ENCODE measurements around the gene ACSF2.

Gene ACSF2

GRCh38 chr17:50511058-50511457 is 85.0 kb downstream of the ACSF2 start:
- Mint-ChIP-seq H3K27me3 (peaks cover 7% of the 10 kb centered on the region), H3K4me1 (peaks cover 12% of the 10 kb centered on the region), H3K9me3 (no peaks in the 10 kb centered on the region), H3K36me3 (no peaks in the 10 kb centered on the region), H3K27ac (no peak overlapping the region), H3K4me3 (no peak overlapping the region)
- ATAC-seq (ENCODE audit: low read depth) (peak; percentile 21), DNase-seq (ENCODE audit: low spot score in 2 of 2) (no peak)

DNA sequence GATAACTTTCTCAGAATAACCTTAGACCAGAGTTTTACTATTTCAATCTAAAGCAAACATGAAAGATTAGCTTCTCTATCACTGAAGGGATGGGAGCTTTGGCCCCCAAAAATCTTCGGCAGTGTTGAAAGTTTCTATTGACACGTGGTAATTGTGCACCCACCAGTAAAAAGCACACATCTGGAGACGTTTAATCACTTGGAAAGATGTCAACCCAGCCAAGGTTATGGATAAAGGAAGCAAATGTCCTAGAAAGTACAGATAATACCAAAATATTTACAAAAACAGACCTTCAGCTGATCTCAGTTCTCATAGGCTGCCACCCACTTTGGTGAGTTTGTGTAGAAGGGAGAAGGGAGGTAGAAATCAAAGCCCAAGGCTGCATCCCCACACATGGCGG is 87.5 kb downstream of the ACSF2 start:
- no peak overlapping the region for H3K27ac Mint-ChIP-seq
- no peak for DNase-seq (ENCODE audit: low spot score in 2 of 2)
- ATAC-seq (ENCODE audit: low read depth): no peak
- peaks cover 10% of the 10 kb centered on the region for H3K4me1 Mint-ChIP-seq
- no peaks in the 10 kb centered on the region for H3K9me3 Mint-ChIP-seq
- H3K36me3 Mint-ChIP-seq: no peaks in the 10 kb centered on the region
- peaks cover 7% of the 10 kb centered on the region for H3K27me3 Mint-ChIP-seq
- no peak overlapping the region for H3K4me3 Mint-ChIP-seq

GRCh38 chr17:50514388-50514787 is 88.4 kb downstream of the ACSF2 start:
- ATAC-seq (ENCODE audit: low read depth) (no peak), DNase-seq (ENCODE audit: low spot score in 2 of 2) (no peak)
- Mint-ChIP-seq H3K27me3 (peaks cover 7% of the 10 kb centered on the region), H3K27ac (no peak overlapping the region), H3K4me3 (no peak overlapping the region), H3K9me3 (no peaks in the 10 kb centered on the region), H3K36me3 (no peaks in the 10 kb centered on the region), H3K4me1 (peaks cover 5% of the 10 kb centered on the region)

DNA sequence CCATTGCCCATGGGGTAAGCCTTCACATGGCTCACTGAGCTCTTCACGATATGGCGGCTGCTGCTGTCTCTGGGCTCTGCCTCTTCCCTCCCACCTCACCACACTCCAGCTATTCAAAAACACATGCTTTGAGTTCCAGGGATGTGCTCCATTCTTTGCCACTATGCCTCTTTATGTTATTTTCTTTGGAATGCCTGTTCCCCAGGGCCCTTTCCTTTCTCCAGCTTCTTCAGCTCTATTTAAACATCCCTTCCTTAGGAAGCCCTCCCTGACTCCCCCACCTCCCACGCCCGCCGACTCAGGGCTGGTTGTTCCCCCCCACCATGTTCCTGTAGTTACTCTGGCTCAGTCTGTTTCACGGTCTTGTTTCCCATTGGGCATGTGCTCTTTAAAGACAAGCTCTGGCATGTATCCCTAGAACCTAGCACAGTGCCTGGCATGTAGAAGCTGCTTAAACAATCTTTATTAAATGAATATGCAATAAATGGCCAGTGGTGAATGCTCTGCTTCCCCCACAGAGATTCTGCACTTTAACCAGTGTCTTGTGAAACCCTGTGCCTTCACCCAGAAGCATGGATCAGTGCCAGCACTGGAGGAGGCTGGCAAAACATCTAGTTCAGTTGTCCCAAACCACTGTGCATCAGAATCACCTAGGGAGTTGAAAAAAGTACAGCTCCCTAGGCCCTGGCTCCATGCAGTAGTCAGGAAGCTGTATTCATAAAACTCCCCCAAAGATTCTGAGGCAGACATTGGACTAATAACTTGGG is 89.1 kb downstream of the ACSF2 start:
- Mint-ChIP-seq H3K4me3 (no peak overlapping the region), H3K27me3 (peaks cover 7% of the 10 kb centered on the region), H3K27ac (no peak overlapping the region), H3K4me1 (peaks cover 5% of the 10 kb centered on the region), H3K9me3 (no peaks in the 10 kb centered on the region), H3K36me3 (no peaks in the 10 kb centered on the region)
- DNase-seq (ENCODE audit: low spot score in 2 of 2) (no peak), ATAC-seq (ENCODE audit: low read depth) (no peak)

DNA sequence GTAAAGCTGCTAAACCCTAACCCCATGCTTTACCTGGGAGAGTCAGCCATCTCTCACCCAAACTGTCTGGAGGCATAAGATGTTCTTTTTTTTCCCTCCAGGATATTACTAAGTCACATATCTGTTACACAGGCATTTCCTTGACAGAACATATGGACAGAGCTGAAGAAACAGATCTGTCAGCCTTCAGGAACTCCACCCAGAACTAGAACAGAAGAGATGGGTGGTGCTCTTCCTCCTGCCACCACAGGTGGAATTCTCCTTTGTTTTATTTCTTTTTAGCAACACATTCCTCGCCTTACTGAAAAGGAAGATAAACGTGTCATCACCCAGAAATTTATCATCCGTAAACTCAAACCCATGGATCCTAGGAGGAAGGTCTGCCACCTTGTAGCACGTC is 91.0 kb downstream of the ACSF2 start:
- Mint-ChIP-seq H3K27ac (no peak overlapping the region), H3K4me3 (no peak overlapping the region), H3K4me1 (no peaks in the 10 kb centered on the region), H3K36me3 (no peaks in the 10 kb centered on the region), H3K9me3 (no peaks in the 10 kb centered on the region), H3K27me3 (peaks cover 5% of the 10 kb centered on the region)
- DNase-seq (ENCODE audit: low spot score in 2 of 2) (no peak), ATAC-seq (ENCODE audit: low read depth) (no peak)

DNA sequence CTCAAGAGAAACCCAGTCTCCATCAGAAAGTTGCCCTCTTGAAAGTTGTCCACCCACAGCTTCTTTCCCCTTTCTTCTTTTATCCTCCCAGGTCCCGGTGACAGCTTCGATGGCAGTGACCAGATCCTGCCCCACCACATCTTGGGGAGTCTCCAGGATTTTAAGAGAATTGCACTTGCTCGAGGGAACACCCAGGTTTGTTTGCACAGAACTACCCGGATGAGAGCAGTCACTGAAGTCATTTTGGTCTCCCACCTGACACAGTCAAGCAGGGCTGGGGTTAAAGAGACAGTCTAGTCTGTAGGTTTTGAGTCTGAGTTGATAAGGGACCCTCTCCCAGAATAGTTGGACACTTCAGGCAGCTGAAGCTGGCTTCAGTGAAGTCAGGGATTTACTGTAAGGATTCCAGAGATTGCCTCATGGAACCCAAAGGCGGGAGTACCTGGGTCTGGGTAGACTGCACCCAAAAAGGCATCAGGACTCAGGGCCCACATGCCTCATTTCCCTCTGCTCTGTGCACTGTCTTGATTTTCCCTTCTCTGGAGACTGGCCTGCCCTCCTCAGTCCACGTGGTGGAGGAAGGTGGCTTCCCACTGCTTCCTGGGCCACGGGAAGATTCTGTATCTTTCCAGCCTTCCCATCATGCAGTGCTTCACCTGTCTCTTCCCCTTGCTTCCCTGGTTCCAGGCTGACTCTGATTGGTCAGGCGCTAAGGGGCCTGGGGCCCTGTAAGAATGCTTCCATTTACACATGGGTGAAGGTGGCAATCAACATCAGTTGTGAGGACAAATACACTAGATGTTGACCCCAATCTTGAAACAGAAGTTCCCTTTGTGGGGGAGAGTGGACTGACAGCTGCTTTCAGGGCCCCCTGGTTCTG is 91.7 kb downstream of the ACSF2 start:
- Mint-ChIP-seq H3K36me3 (no peaks in the 10 kb centered on the region), H3K27ac (no peak overlapping the region), H3K27me3 (peaks cover 1% of the 10 kb centered on the region), H3K4me1 (no peaks in the 10 kb centered on the region), H3K9me3 (no peaks in the 10 kb centered on the region), H3K4me3 (no peak overlapping the region)
- ATAC-seq (ENCODE audit: low read depth): no peak
- no peak for DNase-seq (ENCODE audit: low spot score in 2 of 2)

- no peak for DNase-seq (ENCODE audit: low spot score in 2 of 2)
- no peak for ATAC-seq (ENCODE audit: low read depth)
- Mint-ChIP-seq H3K27me3 (peaks cover 1% of the 10 kb centered on the region), H3K9me3 (no peaks in the 10 kb centered on the region), H3K4me1 (no peaks in the 10 kb centered on the region), H3K36me3 (no peaks in the 10 kb centered on the region), H3K4me3 (no peak overlapping the region), H3K27ac (no peak overlapping the region)
Observed at GRCh38 chr17:50518384-50519023, 92.5 kb downstream of the ACSF2 start.

GRCh38 chr17:50519141-50519834 is 93.3 kb downstream of the ACSF2 start:
- DNase-seq (ENCODE audit: low spot score in 2 of 2) (no peak), ATAC-seq (ENCODE audit: low read depth) (no peak)
- no peak overlapping the region for H3K27ac Mint-ChIP-seq
- no peaks in the 10 kb centered on the region for H3K4me1 Mint-ChIP-seq
- no peaks in the 10 kb centered on the region for H3K9me3 Mint-ChIP-seq
- H3K27me3 Mint-ChIP-seq: peaks cover 1% of the 10 kb centered on the region
- H3K36me3 Mint-ChIP-seq: no peaks in the 10 kb centered on the region
- no peak overlapping the region for H3K4me3 Mint-ChIP-seq

- H3K4me1 Mint-ChIP-seq: no peaks in the 10 kb centered on the region
- no peak overlapping the region for H3K27ac Mint-ChIP-seq
Observed at GRCh38 chr17:50520483-50520882, 94.5 kb downstream of the ACSF2 start.

GRCh38 chr17:50521514-50521913 is 95.5 kb downstream of the ACSF2 start:
- ATAC-seq (ENCODE audit: low read depth) (no peak), DNase-seq (ENCODE audit: low spot score in 2 of 2) (no peak)
- Mint-ChIP-seq H3K27ac (no peak overlapping the region), H3K27me3 (peaks cover 1% of the 10 kb centered on the region), H3K4me3 (no peak overlapping the region), H3K9me3 (no peaks in the 10 kb centered on the region), H3K4me1 (no peaks in the 10 kb centered on the region), H3K36me3 (no peaks in the 10 kb centered on the region)

More at GRCh38 chr17:50520483-50520882, 94.5 kb downstream of the ACSF2 start:
- Mint-ChIP-seq H3K27me3 (peaks cover 1% of the 10 kb centered on the region), H3K9me3 (no peaks in the 10 kb centered on the region), H3K36me3 (no peaks in the 10 kb centered on the region), H3K4me3 (no peak overlapping the region)
- DNase-seq (ENCODE audit: low spot score in 2 of 2) (no peak), ATAC-seq (ENCODE audit: low read depth) (no peak)

- Mint-ChIP-seq H3K9me3 (no peaks in the 10 kb centered on the region), H3K4me3 (no peak overlapping the region), H3K27ac (no peak overlapping the region), H3K36me3 (no peaks in the 10 kb centered on the region), H3K4me1 (no peaks in the 10 kb centered on the region), H3K27me3 (peaks cover 1% of the 10 kb centered on the region)
- ATAC-seq (ENCODE audit: low read depth) (no peak), DNase-seq (ENCODE audit: low spot score in 2 of 2) (no peak)
Observed at GRCh38 chr17:50522766-50523165, 96.7 kb downstream of the ACSF2 start.

GRCh38 chr17:50523208-50523607 is 97.2 kb downstream of the ACSF2 start:
- DNase-seq (ENCODE audit: low spot score in 2 of 2): no peak
- H3K27me3 Mint-ChIP-seq: peaks cover 1% of the 10 kb centered on the region
- no peaks in the 10 kb centered on the region for H3K9me3 Mint-ChIP-seq
- no peak for ATAC-seq (ENCODE audit: low read depth)
- no peak overlapping the region for H3K27ac Mint-ChIP-seq
- H3K36me3 Mint-ChIP-seq: no peaks in the 10 kb centered on the region
- no peaks in the 10 kb centered on the region for H3K4me1 Mint-ChIP-seq
- H3K4me3 Mint-ChIP-seq: no peak overlapping the region
